ENCODE data around the gene DEFB114.

The DEFB114 gene

DNA sequence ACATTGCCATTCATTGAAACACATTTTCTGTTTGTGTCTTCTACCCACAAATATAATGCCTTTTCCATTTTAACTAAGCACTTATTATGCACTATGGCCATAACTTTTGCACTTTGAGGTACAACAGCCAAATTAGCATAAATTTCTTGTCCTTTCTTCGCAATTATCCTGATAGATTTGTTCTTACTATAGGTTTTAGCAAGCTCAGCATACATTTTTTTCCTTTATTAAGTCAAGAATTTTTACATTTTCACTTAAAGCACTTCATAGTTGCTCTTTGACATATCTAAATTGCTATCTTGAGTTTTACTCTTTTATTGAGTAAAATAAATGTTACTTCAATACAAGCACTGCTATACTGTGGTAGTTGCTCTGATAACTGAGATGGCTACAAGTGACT, 5.8 kb downstream of the DEFB114 start:
- CTCF ChIA-PET, result no interaction called here

DNA sequence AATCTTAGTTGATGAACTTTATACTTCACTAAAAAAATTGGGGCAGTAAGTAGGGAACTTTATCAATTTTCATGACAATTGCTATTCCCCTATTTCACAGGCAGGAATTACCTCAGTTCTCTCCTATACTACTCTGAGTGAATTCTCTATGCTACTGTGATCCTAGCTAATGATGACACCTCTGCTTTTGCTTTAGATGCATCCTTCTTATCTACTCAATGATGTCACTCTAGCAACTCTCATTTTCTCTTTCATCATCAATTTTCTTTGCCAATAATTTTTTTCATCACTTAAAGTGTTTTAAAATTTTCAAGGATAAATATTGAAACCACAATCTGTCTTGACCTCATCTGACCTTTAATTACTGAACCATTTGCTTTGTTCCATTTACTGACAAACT, 8.1 kb downstream of the DEFB114 start:
- POLR2A ChIA-PET, result no interaction called here
- Histone ChIP-seq H3K27ac (ENCODE audit: extremely low read depth, low read depth, low read length) (no peak overlapping the region), H3K4me3 (ENCODE audit: low read depth, low read length) (no peak overlapping the region), H3K9me3 (ENCODE audit: control insufficient read depth, insufficient read depth, low read depth, low read length) (no peaks in the 10 kb centered on the region), H3K4me1 (ENCODE audit: control insufficient read depth, insufficient read depth, low read length) (no peaks in the 10 kb centered on the region), H3K36me3 (ENCODE audit: control insufficient read depth in 2 of 2, insufficient read depth in 1 of 2, low read length in 2 of 2) (no peaks in the 10 kb centered on the region)
- TF ChIP-seq, protein P1, sequence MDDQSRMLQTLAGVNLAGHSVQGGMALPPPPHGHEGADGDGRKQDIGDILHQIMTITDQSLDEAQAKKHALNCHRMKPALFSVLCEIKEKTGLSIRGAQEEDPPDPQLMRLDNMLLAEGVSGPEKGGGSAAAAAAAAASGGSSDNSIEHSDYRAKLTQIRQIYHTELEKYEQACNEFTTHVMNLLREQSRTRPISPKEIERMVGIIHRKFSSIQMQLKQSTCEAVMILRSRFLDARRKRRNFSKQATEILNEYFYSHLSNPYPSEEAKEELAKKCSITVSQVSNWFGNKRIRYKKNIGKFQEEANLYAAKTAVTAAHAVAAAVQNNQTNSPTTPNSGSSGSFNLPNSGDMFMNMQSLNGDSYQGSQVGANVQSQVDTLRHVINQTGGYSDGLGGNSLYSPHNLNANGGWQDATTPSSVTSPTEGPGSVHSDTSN (CRISPR knock-in tag; IDR thresholded peaks at IDR 0.05), result no peak
- TF ChIP-seq ZNF830 (tag by site-specific recombination; IDR thresholded peaks at IDR 0.05; ENCODE audit: low read depth), result no peak
- TF ChIP-seq KLF1 (tag by site-specific recombination; IDR thresholded peaks at IDR 0.05), result no peak
- TF ChIP-seq ZNF214 (tag by site-specific recombination; IDR thresholded peaks at IDR 0.05; ENCODE audit: borderline replicate concordance), result no peak
- TF ChIP-seq GFI1B (tag by site-specific recombination; IDR thresholded peaks at IDR 0.05), result no peak
- TF ChIP-seq ZNF701 (tag by site-specific recombination; IDR thresholded peaks at IDR 0.05), result no peak
- TF ChIP-seq, protein P2, sequence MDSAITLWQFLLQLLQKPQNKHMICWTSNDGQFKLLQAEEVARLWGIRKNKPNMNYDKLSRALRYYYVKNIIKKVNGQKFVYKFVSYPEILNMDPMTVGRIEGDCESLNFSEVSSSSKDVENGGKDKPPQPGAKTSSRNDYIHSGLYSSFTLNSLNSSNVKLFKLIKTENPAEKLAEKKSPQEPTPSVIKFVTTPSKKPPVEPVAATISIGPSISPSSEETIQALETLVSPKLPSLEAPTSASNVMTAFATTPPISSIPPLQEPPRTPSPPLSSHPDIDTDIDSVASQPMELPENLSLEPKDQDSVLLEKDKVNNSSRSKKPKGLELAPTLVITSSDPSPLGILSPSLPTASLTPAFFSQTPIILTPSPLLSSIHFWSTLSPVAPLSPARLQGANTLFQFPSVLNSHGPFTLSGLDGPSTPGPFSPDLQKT (IDR thresholded peaks at IDR 0.05; ENCODE audit: borderline replicate concordance, low read depth, low read length), result no peak
- TF ChIP-seq BCL11B (tag by site-specific recombination; IDR thresholded peaks at IDR 0.05; ENCODE audit: low read depth), result no peak
- TF ChIP-seq KLF16 (tag by site-specific recombination; IDR thresholded peaks at IDR 0.05), result no peak
- no peak for TF ChIP-seq ZFP41 (tag by site-specific recombination; IDR thresholded peaks at IDR 0.05; ENCODE audit: borderline replicate concordance)
- TF ChIP-seq ZNF24 (tag by site-specific recombination; IDR thresholded peaks at IDR 0.05), result no peak
- CTCF ChIA-PET, result no interaction called here

More for the DNA sequence above, 5.8 kb downstream of the DEFB114 start:
- Histone ChIP-seq H3K4me1 (ENCODE audit: control insufficient read depth, insufficient read depth, low read length) (no peaks in the 10 kb centered on the region), H3K4me3 (ENCODE audit: low read depth, low read length) (no peak overlapping the region), H3K27ac (ENCODE audit: extremely low read depth, low read depth, low read length) (no peak overlapping the region), H3K36me3 (ENCODE audit: control insufficient read depth in 2 of 2, insufficient read depth in 1 of 2, low read length in 2 of 2) (no peaks in the 10 kb centered on the region), H3K9me3 (ENCODE audit: control insufficient read depth, insufficient read depth, low read depth, low read length) (no peaks in the 10 kb centered on the region)
- no peak for TF ChIP-seq REPIN1 (tag by site-specific recombination; IDR thresholded peaks at IDR 0.05; ENCODE audit: low read depth)
- no peak for TF ChIP-seq ZXDB (tag by site-specific recombination; IDR thresholded peaks at IDR 0.05)
- POLR2A ChIA-PET, result no interaction called here

DNA sequence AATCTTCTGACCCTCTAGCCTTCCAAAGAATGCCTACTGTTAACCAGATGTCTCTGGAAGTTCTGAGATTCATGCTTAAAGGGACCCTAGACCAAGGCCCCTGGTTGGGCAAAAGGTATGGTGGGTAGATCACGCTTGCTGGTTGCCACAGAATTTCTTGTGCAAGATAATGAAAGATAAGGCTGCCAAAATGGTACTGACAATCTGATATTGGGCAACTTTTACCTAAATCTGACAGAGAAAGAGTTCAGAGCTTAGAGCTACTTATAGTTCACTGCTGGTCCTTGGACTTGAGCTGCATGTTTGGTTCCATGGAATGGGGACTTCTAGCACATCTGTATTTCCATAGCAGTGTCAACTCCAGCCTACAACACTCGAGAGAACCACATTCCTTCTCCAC, 12.0 kb downstream of the DEFB114 start:
- Histone ChIP-seq H3K27ac (ENCODE audit: extremely low read depth, low read depth, low read length) (no peak overlapping the region), H3K4me1 (ENCODE audit: control insufficient read depth, insufficient read depth, low read length) (no peaks in the 10 kb centered on the region), H3K9me3 (ENCODE audit: control insufficient read depth, insufficient read depth, low read depth, low read length) (no peaks in the 10 kb centered on the region), H3K36me3 (ENCODE audit: control insufficient read depth in 2 of 2, insufficient read depth in 1 of 2, low read length in 2 of 2) (no peaks in the 10 kb centered on the region), H3K4me3 (ENCODE audit: low read depth, low read length) (no peak overlapping the region)
- ChIA-PET POLR2A (no interaction called here), CTCF (no interaction called here)
- TF ChIP-seq ZNF785 (tag by site-specific recombination; IDR thresholded peaks at IDR 0.05), result no peak
- TF ChIP-seq SP3 (tag by site-specific recombination; IDR thresholded peaks at IDR 0.05), result no peak
- TF ChIP-seq GLI2 (tag by site-specific recombination; IDR thresholded peaks at IDR 0.05; ENCODE audit: borderline replicate concordance, low read depth), result no peak
- TF ChIP-seq ZNF426 (tag by site-specific recombination; IDR thresholded peaks at IDR 0.05), result no peak
- TF ChIP-seq ZNF571 (tag by site-specific recombination; IDR thresholded peaks at IDR 0.05), result no peak
- TF ChIP-seq, protein P3, sequence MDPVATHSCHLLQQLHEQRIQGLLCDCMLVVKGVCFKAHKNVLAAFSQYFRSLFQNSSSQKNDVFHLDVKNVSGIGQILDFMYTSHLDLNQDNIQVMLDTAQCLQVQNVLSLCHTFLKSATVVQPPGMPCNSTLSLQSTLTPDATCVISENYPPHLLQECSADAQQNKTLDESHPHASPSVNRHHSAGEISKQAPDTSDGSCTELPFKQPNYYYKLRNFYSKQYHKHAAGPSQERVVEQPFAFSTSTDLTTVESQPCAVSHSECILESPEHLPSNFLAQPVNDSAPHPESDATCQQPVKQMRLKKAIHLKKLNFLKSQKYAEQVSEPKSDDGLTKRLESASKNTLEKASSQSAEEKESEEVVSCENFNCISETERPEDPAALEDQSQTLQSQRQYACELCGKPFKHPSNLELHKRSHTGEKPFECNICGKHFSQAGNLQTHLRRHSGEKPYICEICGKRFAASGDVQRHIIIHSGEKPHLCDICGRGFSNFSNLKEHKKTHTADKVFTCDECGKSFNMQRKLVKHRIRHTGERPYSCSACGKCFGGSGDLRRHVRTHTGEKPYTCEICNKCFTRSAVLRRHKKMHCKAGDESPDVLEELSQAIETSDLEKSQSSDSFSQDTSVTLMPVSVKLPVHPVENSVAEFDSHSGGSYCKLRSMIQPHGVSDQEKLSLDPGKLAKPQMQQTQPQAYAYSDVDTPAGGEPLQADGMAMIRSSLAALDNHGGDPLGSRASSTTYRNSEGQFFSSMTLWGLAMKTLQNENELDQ (tag by site-specific recombination; IDR thresholded peaks at IDR 0.05; ENCODE audit: low read depth), result no peak
- TF ChIP-seq ZNF223 (tag by site-specific recombination; IDR thresholded peaks at IDR 0.05), result no peak
- TF ChIP-seq WT1 (tag by site-specific recombination; IDR thresholded peaks at IDR 0.05), result no peak
- TF ChIP-seq ZNF843 (tag by site-specific recombination; IDR thresholded peaks at IDR 0.05), result no peak
- no peak for TF ChIP-seq HOXD13 (CRISPR knock-in tag; IDR thresholded peaks at IDR 0.05; ENCODE audit: borderline replicate concordance)
